ENCODE results near the gene SCART1.
A peak's percentile ranks its signal among the peaks of the same experiment; 100 is the strongest.
"Not testable (repeated sequence)": the region's sequence is repeated elsewhere in the genome, so short reads cannot be mapped to it uniquely, and the experiment has no call there.

The SCART1 gene

DNA sequence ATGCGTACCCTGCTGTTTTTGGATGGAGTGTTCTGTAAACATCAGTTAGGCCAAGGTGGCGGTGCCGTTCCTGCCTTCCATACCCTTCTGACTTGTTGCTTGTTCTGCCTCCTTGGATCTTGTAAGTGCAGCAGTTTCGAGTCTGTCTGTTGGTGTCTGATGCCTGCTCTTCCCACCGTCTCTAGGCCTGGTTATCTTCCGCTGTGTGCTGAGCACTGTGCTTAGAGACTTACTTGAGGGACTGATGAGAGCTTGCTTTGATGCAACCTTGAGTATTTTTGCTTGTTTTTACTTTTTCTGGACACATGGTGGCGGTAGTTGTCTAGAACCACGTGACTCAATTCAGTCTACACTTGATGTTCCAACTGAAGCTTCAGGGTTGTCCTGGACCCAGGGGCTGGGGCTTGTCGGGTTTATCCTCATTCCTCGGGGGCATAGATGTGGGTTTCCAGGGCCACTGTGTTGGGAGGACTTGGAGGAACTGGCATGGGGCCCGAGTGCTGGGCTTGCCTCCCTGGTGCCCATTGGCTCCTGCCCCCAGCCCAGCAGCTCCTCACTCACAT lies 15.0 kb upstream of the SCART1 start:
- no peak for DNase-seq

GRCh38 chr10:133439517-133440461 lies 14.0 kb upstream of the SCART1 start:
- no peak for DNase-seq

DNA sequence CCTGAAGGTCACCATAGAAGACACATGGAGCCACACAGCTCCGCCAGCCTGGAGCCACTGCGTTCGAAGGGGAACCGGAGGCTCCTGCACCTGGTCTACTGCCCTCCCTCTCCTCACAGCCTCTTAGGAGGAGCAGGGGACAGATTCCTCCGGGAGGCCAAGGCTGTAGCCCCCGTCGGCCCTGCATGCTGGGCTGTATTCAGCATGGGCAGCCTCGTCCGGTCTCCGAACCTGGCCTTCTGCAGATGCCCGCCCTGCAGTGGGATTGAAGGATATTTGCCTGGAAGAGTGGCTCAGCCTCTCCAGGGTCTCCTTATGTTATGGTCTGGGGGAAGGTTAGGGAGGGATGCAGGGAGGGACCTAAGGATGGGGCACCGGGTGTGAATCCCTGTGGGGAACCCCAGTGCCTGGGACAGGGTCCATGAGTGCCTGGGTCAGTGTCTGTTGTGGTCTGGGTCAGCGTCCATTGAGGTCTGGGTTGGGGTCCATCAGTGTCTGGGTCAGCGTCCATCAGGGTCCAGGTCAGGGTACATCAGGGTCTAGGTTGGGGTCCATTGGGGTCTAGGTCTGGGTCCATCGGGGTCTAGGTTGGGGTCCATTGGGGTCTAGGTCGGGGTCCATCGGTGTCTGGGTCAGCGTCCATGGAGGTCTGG lies 13.0 kb upstream of the SCART1 start:
- DNase-seq, result no peak

- not testable (repeated sequence) for DNase-seq
Observed at GRCh38 chr10:133441356-133441755, 12.4 kb upstream of the SCART1 start.

GRCh38 chr10:133441780-133442179 lies 12.0 kb upstream of the SCART1 start:
- DNase-seq, result no peak

DNA sequence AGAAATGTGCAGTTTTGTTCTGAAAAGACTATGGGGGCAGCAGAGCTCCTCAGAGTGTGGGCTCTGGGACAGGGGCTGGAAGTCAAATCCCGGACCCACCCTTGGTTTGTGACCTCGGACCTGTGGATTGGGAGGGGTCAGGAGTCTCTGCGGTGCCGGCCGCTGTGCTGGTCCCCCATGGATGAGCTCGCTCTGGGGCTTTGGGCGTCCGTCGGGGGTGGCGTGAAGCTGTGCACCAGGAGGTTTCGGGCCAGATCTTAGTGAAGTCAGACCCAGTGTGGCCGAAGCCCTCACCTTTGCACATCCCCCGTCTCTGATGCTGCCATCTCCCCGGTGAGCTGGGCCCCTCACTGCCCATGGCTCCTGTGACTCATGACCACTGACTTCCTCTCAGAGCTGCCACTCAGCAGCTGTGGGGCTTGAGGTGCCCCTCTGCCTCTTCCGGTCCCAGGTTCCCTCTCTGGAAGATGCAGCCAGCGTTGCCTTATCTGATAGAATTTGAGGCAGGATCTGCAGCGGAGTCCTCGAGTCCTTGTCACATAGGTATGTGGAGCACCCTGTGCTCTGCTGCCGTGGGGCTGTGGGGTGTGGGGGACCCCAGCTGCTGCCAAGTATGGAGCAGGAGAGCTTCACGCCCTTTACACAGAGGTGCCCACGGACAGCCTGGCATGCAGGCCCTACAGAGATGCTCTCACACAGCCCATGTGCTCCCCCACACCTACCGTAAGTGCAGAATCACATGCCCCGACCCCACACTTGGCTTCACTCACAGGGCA lies 11.4 kb upstream of the SCART1 start:
- DNase-seq, result peak; percentile 20 to 40

DNA sequence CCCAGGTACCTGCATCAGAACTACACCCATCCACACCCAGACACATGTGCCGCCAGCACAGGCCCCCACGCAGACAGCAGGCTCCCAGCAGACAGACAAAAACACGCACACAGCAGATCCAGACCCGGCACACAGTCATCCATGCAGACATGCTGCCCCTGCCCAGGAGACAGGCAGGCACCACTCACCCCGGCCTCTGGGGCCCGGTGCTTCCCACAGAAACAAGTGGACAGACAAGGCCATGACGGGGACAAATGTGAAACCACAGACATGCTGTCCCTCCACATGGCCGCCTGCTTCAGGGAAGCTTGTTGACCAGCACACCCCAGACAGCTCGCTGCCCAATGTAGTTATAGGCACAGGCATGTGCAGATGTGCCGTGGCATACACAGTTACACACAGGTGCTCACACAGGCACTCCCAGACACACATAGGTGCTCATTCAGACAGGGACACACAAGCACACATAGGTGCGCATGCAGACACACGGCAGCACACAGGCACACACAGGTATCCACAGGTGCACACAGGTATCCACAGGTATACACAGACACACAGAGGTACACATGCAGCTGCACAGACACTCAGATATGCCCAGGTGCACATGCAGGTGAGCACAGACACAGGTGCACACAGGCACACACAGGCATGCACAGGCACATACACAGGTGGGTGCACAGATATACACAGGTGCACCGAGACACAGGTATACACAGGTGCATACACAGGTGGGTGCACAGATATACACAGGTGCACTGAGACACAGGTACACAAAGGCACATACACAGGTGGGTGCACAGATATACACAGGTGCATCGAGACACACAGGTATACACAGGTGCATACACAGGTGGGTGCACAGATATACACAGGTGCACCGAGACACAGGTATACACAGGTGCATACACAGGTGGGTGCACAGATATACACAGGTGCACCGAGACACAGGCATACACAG lies 10.5 kb upstream of the SCART1 start:
- no peak for DNase-seq

DNA sequence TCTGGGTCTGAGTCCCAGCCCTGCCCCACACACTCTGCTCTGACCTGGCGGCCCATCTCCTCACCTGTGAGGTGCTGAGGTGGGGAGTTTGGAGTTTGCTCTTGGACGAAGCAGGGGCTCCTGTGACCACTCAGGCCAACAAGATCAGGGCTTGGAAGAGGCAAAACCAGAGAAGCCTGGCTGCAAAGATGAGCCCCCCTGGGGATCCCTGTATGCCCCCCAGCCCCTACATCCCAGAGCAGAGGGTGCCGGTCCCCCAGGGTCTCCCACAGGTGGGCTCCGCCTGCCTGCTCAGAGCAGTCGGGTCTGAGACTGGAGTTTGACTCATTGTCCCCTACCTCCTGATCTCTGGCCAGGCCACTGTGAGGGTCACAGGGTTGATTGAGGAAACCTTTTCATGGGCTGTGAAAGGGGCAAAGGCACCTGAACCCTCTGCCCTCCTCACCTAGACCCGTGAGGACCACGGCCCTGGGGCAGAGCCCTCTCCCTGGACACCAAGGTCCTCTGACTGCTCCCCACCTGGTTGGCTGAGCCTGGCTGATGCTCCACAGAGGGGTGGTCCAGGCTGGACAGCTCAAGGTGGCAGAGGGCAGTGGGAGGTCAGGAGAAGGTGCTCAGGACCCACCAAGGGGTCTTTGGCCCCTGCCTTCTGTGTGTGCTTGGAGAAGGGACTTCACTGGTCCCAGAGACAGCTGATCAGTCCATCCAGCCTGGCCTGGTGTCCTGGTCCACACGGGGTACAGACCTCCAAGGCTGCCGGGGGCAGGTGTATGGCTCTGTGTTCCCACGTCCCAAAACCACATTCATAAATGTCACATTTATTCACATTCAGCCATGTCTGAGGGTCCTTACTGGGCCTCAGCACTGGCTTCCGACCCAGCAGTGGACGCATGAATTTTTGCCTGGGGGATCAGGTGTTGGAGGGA lies 9.1 kb upstream of the SCART1 start:
- DNase-seq, result no peak

- DNase-seq, result no peak
Observed at GRCh38 chr10:133445268-133445732, 8.4 kb upstream of the SCART1 start.

GRCh38 chr10:133445751-133446708 lies 7.7 kb upstream of the SCART1 start:
- DNase-seq, result no peak

GRCh38 chr10:133446979-133447378 lies 6.8 kb upstream of the SCART1 start:
- DNase-seq, result no peak

GRCh38 chr10:133448120-133448519 lies 5.6 kb upstream of the SCART1 start:
- no peak for DNase-seq

GRCh38 chr10:133451346-133451745 lies 2.4 kb upstream of the SCART1 start:
- no peak for DNase-seq

DNA sequence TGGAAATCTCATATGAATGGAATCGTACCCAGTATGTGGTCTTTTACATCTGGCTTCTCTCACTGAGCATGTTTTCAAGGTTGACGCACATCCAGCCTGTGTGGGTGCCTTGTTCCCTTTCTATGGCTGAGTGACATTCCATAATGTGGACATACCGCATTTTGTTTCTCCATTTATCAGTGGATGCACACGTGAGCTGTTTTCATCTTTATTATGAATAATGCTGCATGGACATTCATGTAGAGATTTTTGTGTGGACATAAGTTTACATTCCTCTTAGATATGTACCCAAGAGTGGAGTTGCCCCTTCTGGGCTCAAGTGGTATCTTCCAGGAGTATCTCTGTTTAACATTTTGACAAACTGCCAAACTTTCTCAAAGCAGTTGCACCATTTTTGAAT lies 1.3 kb upstream of the SCART1 start:
- DNase-seq, result no peak

- no peak for DNase-seq
Observed at GRCh38 chr10:133454204-133454893, 604 bp downstream of the SCART1 start.

GRCh38 chr10:133455196-133455595 lies 1.5 kb downstream of the SCART1 start:
- no peak for DNase-seq

GRCh38 chr10:133455611-133456031 lies 1.9 kb downstream of the SCART1 start:
- DNase-seq, result no peak

Data from activated CD4-positive, alpha-beta T cell treated with anti-CD3 and anti-CD28 coated beads, Interleukin-2, amount 50 U/mL, for 48 hours (primary cell).